ENCODE results near the gene SIGLEC11.

DNA sequence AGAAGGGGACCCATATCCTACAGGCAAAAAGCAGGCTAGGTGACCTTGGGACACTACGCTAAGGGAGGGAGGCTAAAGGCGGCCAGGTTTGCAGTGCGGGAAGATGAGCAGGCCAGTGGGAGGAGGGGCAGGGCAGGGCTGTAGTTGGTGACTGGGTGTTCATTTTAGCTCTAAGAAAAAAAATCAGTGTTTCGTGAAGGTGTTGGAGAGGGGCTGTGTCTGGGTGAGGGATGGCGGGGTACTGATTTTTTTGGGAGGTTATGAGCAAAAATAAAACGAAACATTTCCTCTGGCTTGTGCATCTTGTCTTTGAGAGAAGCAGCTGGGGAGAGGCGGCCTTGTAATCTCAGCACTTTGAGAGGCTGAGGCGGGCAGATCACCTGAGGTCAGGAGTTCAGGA is 27.3 kb downstream of the SIGLEC11 start:
- no peak for TF ChIP-seq CTCF (IDR thresholded peaks at IDR 0.05)
- TF ChIP-seq POLR2A (IDR thresholded peaks at IDR 0.05): no peak

Measured in thyroid gland (tissue), 4 donors.